Right lobe of liver (tissue), 4 donors: ENCODE data around the gene CATSPERE.

Source experiments
- CTCF ChIP-seq, 4 donors: fragments of 200-600 bp in 3 of 4; fragments of 450-650 bp in 1 of 4; IDR thresholded peaks; one replicate each; pipeline versions ENCODE4 v1.5.1 to v1.8.0; 2016 to 2022; ENCODE audit warnings: antibody characterized with exemption in 4 of 4, mild to moderate bottlenecking in 2 of 4
- POLR2A ChIP-seq: fragments of 450-650 bp; IDR thresholded peaks from one replicate; pipeline ENCODE4 v1.6.1; 2017; ENCODE audit warnings: antibody characterized with exemption, mild to moderate bottlenecking
- donor health status: DM: no; HTN: no; CAD: no.
- donor health status: DM: no; HTN: no; CAD: no.
- donor health status: DM: no; HTN: yes; CAD: no.

DNA sequence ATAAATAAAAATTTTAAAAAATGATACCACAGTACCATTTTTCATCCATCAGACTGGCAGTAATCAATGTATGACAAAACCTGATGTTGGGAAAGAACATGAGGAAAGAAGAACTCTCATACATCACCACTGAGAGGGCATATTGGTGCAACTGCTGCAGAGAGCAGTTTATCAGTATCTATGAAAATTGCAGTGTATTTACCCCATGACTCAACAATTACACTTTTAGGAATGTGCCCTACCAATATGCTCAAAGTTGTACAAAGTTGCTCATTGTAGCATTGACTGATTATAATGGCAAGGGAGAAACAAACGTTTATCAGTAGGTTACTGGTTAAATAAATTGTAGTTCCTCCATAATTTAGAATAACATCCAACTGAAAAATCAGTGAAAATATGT is 36.7 kb downstream of the CATSPERE start:
- TF ChIP-seq POLR2A: no peak
- no peak for TF ChIP-seq CTCF (IDR thresholded peaks at IDR 0.05)
